Fibroblast of mammary gland (primary cell): ENCODE results near the gene GAL.

ENCODE experiments used
- DNase-seq: peaks from one replicate; pipeline ENCODE4 v3.0.0-alpha.2; 2010; ENCODE audit warnings: low read depth
- H3K4me3 ChIP-seq: 2 replicates; pipeline ENCODE4 v1.5.1; 2011; ENCODE audit warnings: low read depth, mild to moderate bottlenecking, low read length, moderate library complexity; ENCODE audit not compliant: control insufficient read depth
- TF ChIP-seq, protein P1 (sequence below): conservative IDR thresholded peaks from 2 replicates; pipeline ENCODE4 v1.5.1; 2011; ENCODE audit warnings: low read depth, low read length, inconsistent platforms; ENCODE audit not compliant: control insufficient read depth, insufficient read depth

The GAL gene

DNA sequence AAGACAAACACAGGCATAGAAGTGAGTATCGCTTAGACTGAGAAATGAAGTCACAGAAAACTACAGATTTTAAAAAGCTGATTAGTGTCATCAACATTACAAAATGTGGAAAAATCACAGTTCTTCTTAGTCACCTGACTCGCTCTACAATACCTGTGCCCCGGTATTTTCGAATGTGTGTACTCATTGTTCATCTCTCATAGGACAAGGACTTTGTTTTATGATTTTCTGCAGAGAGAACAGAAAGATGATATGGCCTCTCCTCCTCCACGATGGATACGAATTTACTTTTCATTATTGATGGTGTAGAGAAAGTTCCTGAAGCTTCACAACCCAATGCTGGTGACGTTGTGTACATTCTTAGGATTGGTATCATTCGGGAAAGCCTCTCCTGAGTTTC, 29.4 kb upstream of the GAL start:
- no peak for DNase-seq
- TF ChIP-seq, protein P1, sequence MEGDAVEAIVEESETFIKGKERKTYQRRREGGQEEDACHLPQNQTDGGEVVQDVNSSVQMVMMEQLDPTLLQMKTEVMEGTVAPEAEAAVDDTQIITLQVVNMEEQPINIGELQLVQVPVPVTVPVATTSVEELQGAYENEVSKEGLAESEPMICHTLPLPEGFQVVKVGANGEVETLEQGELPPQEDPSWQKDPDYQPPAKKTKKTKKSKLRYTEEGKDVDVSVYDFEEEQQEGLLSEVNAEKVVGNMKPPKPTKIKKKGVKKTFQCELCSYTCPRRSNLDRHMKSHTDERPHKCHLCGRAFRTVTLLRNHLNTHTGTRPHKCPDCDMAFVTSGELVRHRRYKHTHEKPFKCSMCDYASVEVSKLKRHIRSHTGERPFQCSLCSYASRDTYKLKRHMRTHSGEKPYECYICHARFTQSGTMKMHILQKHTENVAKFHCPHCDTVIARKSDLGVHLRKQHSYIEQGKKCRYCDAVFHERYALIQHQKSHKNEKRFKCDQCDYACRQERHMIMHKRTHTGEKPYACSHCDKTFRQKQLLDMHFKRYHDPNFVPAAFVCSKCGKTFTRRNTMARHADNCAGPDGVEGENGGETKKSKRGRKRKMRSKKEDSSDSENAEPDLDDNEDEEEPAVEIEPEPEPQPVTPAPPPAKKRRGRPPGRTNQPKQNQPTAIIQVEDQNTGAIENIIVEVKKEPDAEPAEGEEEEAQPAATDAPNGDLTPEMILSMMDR: no peak
- H3K4me3 ChIP-seq: no peak overlapping the region

DNA sequence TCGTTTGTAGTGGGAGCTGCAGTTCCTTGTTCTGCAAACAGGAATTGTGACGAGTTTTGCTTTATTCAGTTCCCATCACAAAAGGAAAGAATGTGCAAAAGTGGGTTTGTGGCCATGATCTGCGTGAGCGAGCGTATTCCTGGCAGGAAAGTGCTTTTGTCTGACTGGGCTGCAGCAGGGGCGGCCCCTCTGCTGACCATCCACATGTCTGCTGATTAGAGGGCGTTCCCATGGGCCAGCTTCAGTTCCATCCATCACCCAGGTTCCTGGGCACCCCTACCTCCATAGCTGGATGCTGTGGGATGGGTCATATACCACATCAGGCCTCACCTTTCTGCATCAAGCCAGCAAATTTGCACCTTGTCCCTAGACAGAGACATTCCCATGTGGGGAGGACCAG, 28.9 kb upstream of the GAL start:
- H3K4me3 ChIP-seq: no peak overlapping the region
- TF ChIP-seq, protein P1: no peak
- DNase-seq: no peak

DNA sequence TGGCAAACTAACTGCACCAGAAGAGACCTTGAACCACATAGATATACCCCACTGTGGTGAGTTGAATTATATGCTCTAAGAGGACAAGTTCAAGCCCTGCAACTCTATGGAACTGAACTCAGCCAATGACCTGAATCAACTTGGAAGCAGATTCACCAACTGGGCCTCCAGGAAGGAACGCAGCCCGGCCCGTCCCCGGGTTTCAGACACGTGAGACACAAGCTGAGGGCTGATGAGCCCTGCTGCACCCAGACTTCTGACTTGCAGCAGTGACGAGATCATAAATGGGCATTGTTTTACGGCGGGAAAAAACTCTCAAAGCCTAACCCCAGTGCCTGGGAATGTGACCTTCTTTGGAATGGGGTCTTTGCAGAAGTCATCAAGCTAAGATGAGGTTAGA, 28.5 kb upstream of the GAL start:
- TF ChIP-seq, protein P1: no peak
- no peak for DNase-seq
- H3K4me3 ChIP-seq: no peak overlapping the region

DNA sequence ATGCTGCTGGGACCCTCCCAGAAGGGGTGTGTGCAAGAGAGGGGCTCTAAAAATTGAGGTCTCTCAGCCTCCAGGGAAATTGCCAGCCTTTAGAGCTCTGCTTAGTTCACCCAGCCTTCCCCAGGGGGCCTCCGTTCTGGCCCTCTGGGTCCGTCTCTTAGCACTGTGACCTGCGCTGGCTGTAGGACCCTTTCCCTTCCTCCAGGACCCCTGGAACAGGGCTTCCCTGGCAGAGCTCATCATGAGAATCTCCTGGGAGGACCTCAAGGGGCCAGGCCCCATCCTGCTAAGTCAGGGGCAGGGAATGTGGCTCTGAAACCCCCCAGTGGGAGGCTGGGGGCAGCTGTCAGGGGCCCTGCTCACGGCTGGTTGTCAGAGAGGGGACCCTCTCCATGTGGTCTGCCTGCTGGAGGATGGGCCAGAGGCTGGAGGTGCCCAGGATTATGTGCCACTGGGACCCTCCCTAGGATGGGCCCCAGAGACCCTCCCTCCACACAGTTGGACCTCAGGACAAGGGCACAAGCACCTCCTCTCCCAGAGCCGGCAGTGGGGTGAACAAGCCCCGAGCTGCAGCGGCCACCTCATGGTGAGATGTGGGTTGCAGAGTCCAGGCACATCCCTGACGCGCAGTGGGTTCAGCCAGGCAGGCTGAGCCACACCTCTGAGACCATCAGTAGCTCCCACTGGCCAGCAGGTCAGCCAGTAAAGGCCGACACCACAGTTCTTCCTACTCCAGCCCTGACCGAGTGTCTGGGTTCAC, 27.1 kb upstream of the GAL start:
- TF ChIP-seq, protein P1: no peak
- no peak overlapping the region for H3K4me3 ChIP-seq
- no peak for DNase-seq

DNA sequence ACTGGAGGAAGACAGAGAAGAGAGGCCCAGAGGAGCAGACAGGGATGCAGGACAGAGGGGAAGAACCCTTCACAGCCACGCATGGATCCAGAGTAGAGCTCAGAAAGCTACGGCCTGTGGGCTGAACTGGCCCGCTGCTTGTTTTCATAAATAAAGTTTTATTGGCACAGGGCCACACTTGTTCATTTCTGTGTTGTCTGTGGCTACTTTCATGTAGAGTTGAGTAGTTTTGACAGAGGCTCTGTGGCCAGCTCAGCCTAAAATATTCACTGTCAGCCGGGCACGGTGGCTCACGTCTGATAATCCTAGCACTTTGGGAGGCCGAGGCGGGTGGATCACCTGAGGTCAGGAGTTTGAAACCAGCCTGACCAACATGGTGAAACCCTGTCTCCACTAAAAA, 26.2 kb upstream of the GAL start:
- DNase-seq: no peak
- TF ChIP-seq, protein P1: no peak
- no peak overlapping the region for H3K4me3 ChIP-seq

DNA sequence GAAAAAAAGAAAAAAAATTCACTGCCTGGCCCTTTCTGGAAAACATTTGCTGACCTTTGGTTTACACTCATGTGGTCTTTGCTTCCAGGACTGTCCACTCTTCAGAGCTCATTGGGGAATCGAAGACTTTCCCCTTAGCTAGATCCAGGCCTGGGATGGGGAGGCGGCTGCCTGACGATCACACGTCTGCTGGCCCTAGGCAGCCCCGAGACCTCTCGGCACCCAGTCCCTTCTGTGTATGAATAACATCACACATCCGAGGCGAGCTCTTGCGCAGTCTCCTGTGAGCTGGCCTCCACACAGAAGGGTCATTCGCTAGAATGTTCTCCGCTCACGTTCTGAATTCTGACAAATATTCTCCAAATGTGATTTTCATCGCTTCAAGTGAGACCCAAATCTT, 25.7 kb upstream of the GAL start:
- TF ChIP-seq, protein P1: no peak
- no peak overlapping the region for H3K4me3 ChIP-seq
- DNase-seq: peak; percentile 79
